ENCODE results near the gene ACSL3. TPM values are rescaled to one million over a fixed set of nuclear protein-coding genes. Genes with fewer than 3 reads are reported as not detected.
"Not testable (repeated sequence)": the region's sequence is repeated elsewhere in the genome, so short reads cannot be mapped to it uniquely, and the experiment has no call there.

ACSL3 gene
- total RNA-seq, 4 donors from 2014 or later: 38.4 to 57.3 (median 53.5) TPM

DNA sequence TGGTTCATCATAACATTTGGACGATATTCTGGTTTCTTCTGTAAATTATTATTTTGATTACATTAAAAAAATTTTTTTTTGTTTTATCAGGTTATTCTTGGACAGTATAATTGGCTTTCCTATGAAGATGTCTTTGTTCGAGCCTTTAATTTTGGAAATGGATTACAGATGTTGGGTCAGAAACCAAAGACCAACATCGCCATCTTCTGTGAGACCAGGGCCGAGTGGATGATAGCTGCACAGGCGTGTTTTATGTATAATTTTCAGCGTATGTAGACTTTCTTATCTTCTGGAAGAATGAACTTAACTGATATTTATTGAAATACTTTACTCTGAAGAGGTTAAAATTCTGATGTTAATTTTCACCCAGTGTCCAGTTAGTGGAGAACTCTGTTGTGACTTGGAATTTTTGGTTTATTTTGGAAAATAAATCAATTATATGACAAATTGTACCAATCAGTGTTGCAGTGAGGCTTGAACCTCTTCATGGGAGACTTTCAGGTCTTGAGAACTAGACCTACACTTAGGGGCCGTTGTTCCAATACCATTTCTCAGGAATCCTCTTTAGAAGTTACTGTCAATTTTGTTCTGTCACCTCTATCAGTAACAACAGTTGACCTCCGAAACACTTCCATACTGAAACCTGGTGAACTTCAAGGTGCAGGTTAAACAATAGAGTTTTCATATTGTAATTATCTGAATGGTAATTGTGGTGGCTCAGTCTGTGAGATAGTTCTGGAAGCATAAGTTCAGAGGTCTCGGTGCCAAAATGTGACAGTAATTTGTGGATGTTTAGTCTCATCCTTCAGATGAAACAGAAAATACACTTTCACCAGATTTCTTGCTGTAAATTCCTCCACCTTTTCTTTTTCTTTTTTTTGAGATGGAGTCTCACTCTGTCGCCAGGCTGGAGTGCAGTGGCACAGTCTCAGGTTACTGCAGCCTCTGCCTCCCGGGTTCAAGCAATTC is 55.7 kb downstream of the ACSL3 start:
- Histone ChIP-seq H3K27me3 (no peaks in the 10 kb centered on the region), H3K36me3 (peaks cover 0 to 24% (median 0%) of the 10 kb centered on the region in 3 donors), H3K9me3 (no peaks in the 10 kb centered on the region), H3K4me1 (peaks cover 0 to 53% (median 5%) of the 10 kb centered on the region in 4 donors), H3K27ac (no peak overlapping the region), H3K4me3 (no peak overlapping the region)
- DNase-seq (ENCODE audit: low spot score in 2 of 2): peak in 1 of 2 donors; percentile 22
- TF ChIP-seq, protein P1, sequence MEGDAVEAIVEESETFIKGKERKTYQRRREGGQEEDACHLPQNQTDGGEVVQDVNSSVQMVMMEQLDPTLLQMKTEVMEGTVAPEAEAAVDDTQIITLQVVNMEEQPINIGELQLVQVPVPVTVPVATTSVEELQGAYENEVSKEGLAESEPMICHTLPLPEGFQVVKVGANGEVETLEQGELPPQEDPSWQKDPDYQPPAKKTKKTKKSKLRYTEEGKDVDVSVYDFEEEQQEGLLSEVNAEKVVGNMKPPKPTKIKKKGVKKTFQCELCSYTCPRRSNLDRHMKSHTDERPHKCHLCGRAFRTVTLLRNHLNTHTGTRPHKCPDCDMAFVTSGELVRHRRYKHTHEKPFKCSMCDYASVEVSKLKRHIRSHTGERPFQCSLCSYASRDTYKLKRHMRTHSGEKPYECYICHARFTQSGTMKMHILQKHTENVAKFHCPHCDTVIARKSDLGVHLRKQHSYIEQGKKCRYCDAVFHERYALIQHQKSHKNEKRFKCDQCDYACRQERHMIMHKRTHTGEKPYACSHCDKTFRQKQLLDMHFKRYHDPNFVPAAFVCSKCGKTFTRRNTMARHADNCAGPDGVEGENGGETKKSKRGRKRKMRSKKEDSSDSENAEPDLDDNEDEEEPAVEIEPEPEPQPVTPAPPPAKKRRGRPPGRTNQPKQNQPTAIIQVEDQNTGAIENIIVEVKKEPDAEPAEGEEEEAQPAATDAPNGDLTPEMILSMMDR (IDR thresholded peaks at IDR 0.05): peak in 1 of 5 experiments; percentile 17
- no peak for TF ChIP-seq POLR2A (IDR thresholded peaks at IDR 0.05)
- WGBS, 2 donors: 65 to 73% methylated on average over 11 of the region's 11 CpGs

DNA sequence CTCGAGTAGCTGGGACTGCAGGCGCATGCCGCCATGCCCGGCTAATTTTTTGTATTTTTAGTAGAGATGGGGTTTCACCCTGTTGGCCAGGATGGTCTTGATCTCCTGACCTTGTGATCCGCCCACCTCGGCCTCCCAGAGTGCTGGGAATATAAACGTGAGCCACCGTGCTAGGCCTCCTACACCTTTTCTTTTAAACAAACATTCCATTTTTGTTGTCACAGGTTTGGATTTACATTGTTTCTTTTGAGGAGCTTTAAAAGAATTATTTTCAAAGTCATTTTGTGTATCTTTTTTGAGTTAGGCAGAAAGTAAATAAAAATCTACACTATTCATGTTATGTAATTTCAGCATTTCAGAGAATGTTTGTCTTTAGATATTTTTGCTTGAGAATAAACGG is 56.4 kb downstream of the ACSL3 start:
- not testable (repeated sequence) for H3K27ac ChIP-seq; H3K4me3 ChIP-seq; H3K9me3 ChIP-seq; H3K27me3 ChIP-seq; DNase-seq (ENCODE audit: low spot score in 2 of 2)
- peaks cover 0 to 46% (median 4%) of the 10 kb centered on the region in 4 donors for H3K4me1 ChIP-seq
- WGBS, 2 donors: 58 to 64% methylated on average over 9 of the region's 9 CpGs
- peaks cover 0 to 31% (median 0%) of the 10 kb centered on the region in 3 donors for H3K36me3 ChIP-seq

DNA sequence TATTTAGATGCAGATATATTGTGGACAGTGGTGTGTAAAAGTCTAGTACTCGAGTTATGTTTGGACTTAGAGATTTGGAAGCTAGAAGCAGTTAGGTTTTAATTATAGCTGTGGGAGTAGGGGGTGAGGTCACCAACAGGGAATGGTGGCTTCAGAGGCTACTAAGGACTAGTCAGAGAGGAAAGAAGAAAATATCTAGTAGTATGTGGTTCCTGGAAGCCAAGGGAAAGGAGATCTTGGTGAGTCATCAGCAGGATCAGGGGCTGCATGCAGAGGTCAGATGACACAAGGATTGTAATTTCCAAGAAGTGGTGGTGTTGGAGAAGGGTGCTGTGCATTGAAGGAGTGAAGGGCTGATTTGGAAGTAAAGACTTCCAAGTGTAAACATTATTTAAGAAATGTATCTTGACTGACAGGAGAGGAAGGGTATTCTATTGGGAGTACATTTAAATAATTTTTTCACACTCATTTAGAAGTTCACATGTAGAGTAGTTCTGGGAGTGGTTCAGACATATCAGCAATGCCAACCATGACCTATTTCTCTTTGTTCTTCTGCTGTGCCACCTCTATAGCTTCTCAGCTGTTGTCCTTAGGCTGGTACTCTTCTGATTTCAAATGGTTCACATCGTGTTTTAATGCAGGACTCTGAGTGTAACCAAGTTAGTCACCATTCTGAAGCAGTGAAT is 59.1 kb downstream of the ACSL3 start:
- TF ChIP-seq, protein P1 (IDR thresholded peaks at IDR 0.05): no peak
- TF ChIP-seq POLR2A (IDR thresholded peaks at IDR 0.05) (no peak), EP300 (IDR thresholded peaks at IDR 0.05) (no peak)
- H3K36me3 ChIP-seq: peaks cover 0 to 53% (median 0%) of the 10 kb centered on the region in 3 donors
- no peak for DNase-seq (ENCODE audit: low spot score in 2 of 2)
- H3K4me3 ChIP-seq: no peak overlapping the region
- H3K4me1 ChIP-seq: peaks cover 0 to 24% (median 0%) of the 10 kb centered on the region in 4 donors
- no peak overlapping the region for H3K27ac ChIP-seq
- no peaks in the 10 kb centered on the region for H3K9me3 ChIP-seq
- WGBS, 2 donors: 66 to 84% methylated on average over 2 of the region's 2 CpGs
- H3K27me3 ChIP-seq: no peaks in the 10 kb centered on the region

DNA sequence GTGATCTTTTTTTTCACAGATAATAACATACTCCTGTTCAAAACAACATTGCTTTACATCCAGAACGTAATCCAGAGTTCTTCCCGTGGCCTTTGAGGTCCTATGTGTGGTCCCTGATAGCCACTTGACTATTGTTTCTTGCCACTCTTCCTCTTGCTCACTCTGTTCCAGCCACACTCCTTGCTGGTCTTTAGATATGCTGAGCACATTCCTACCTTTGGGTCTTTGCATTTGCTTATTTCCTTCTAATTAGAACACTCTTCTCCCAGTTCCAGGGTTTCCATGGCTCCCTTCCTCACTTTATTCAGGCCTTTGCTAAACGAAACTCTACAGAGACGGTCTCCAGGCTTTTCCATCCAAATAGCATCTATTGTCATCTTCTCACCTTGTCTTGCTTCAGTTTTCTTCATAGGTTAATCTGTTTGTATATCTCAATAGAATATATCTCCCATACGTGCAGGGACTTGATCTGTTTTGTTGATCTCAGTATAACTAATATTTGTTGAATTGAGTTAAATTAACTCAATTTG is 59.9 kb downstream of the ACSL3 start:
- Histone ChIP-seq H3K9me3 (no peaks in the 10 kb centered on the region), H3K27ac (no peak overlapping the region), H3K36me3 (peaks cover 0 to 58% (median 0%) of the 10 kb centered on the region in 3 donors), H3K4me1 (peaks cover 0 to 17% (median 0%) of the 10 kb centered on the region in 4 donors), H3K27me3 (no peaks in the 10 kb centered on the region), H3K4me3 (no peak overlapping the region)
- no peak for DNase-seq (ENCODE audit: low spot score in 2 of 2)
- TF ChIP-seq, protein P1 (IDR thresholded peaks at IDR 0.05): no peak
- TF ChIP-seq POLR2A (IDR thresholded peaks at IDR 0.05) (no peak), EP300 (IDR thresholded peaks at IDR 0.05) (no peak)
- WGBS, 2 donors: 91 to 92% methylated on average over 5 of the region's 5 CpGs

DNA sequence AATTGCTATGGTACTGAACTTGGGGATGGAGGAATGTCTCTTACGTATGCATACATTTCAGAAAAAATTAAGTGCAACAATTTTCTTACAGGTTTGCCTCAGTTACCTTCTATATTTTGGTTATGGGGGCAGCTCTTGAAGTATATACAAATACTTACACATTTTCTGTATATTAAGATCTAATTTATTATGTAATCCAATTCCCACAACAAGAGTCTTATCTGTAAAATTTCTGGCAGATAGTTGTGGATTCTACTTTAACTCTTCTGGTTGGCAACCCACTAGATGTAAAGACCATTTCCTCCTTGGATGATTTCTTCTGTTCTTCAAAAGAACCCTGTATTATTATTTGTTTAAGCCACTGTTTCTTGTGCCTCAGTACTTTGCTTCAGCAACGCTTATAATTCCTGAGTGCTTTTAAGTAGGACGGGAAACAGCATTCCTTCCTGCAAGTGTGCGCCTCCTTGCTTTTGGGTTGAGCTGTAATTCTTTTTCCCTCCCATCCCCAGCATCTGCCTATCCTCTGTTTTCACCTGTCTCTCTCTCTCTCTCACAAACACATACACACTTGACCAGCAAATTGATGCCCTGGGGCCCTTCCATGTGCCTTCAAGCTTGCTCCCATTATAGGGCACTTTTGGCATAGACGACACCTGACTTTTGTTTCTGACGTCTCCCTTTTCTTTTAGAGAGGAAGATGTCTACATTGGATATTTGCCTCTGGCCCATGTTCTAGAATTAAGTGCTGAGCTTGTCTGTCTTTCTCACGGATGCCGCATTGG is 61.4 kb downstream of the ACSL3 start:
- Histone ChIP-seq H3K4me1 (peaks cover 0 to 2% (median 0%) of the 10 kb centered on the region in 4 donors), H3K9me3 (no peaks in the 10 kb centered on the region), H3K27me3 (no peaks in the 10 kb centered on the region), H3K36me3 (peaks cover 0 to 68% (median 0%) of the 10 kb centered on the region in 3 donors), H3K27ac (no peak overlapping the region), H3K4me3 (no peak overlapping the region)
- no peak for DNase-seq (ENCODE audit: low spot score in 2 of 2)
- TF ChIP-seq EP300 (IDR thresholded peaks at IDR 0.05) (no peak), POLR2A (IDR thresholded peaks at IDR 0.05) (no peak)
- TF ChIP-seq, protein P1 (IDR thresholded peaks at IDR 0.05): no peak
- 91% methylated on average over 8 of the region's 8 CpGs for WGBS, 2 donors
